Hepatocyte (in vitro differentiated cells): ENCODE results near the gene ATXN7L1.
"Not testable (repeated sequence)": the region's sequence is repeated elsewhere in the genome, so short reads cannot be mapped to it uniquely, and the experiment has no call there.

ENCODE experiments used
- EZH2 ChIP-seq: fragments of 200-600 bp; sonication (generic); IDR thresholded peaks from 2 replicates; pipeline ENCODE4 v1.6.1; 2016; ENCODE audit warnings: antibody characterized with exemption, mild to moderate bottlenecking, borderline replicate concordance
- EZH2phosphoT487 ChIP-seq: fragments of 200-600 bp; sonication (generic); IDR thresholded peaks from one replicate; pipeline ENCODE4 v1.6.1; 2018; ENCODE audit warnings: antibody characterized with exemption, mild to moderate bottlenecking, low read depth, moderate library complexity; ENCODE audit not compliant: unreplicated experiment, severe bottlenecking
- TF ChIP-seq, protein P1 (sequence below): fragments of 200-600 bp; sonication (generic); IDR thresholded peaks from 2 replicates; pipeline ENCODE4 v1.5.1; 2016; ENCODE audit warnings: antibody characterized with exemption, mild to moderate bottlenecking; ENCODE audit not compliant: poor library complexity

DNA sequence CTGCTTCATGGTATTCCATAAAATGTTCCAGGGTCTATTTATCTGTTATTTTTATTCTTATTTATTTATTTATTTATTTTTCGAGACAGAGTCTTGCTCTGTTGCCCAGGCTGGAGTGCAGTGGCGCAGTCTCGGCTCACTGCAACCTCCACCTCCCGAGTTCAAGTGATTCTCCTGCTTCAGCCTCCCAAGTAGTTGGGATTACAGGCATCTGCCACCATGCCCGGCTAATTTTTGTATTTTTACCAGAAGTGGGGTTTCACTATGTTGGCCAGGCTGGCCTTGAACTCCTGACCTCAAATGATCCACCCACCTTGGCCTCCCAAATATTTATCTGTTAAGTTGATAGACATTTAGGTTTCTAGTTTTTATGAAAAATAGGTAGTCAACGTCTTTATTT is 6.8 kb upstream of the ATXN7L1 start:
- TF ChIP-seq EZH2, EZH2phosphoT487: not testable (repeated sequence)
- TF ChIP-seq, protein P1, sequence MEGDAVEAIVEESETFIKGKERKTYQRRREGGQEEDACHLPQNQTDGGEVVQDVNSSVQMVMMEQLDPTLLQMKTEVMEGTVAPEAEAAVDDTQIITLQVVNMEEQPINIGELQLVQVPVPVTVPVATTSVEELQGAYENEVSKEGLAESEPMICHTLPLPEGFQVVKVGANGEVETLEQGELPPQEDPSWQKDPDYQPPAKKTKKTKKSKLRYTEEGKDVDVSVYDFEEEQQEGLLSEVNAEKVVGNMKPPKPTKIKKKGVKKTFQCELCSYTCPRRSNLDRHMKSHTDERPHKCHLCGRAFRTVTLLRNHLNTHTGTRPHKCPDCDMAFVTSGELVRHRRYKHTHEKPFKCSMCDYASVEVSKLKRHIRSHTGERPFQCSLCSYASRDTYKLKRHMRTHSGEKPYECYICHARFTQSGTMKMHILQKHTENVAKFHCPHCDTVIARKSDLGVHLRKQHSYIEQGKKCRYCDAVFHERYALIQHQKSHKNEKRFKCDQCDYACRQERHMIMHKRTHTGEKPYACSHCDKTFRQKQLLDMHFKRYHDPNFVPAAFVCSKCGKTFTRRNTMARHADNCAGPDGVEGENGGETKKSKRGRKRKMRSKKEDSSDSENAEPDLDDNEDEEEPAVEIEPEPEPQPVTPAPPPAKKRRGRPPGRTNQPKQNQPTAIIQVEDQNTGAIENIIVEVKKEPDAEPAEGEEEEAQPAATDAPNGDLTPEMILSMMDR, result not testable (repeated sequence)
